OCI-LY3 (cell line): ENCODE data around the gene SPNS3.

ENCODE experiments used
- H2AFZ ChIP-seq: fragments of 200-600, 300-600 bp; shearing (Covaris generic); 2 replicates; pipeline ENCODE4 v1.6.0; 2014; ENCODE audit warnings: antibody characterized with exemption, low read depth, low read length
- H3K27ac ChIP-seq: fragments of 200-600, 300-600 bp; sonication (generic); 2 replicates; pipeline ENCODE4 v1.5.1; 2014; ENCODE audit warnings: mild to moderate bottlenecking, low read length, moderate library complexity, mixed read lengths
- H3K27me3 ChIP-seq: fragments of 200-600, 300-600 bp; sonication (generic); 2 replicates; pipeline ENCODE4 v1.6.1; 2014; ENCODE audit warnings: low read depth, low read length, mixed read lengths
- H3K36me3 ChIP-seq: fragments of 200-600, 300-600 bp; sonication (generic); replicated peaks from 2 replicates; pipeline ENCODE3; 2014; ENCODE audit warnings: low read depth, low read length, mixed read lengths
- H3K4me1 ChIP-seq: fragments of 300-600, 200-600 bp; sonication (generic); 2 replicates; pipeline ENCODE4 v1.6.1; 2014; ENCODE audit warnings: low read length, mixed read lengths
- H3K4me2 ChIP-seq: fragments of 200-600, 300-600 bp; sonication (generic); 2 replicates; pipeline ENCODE4 v1.6.1; 2014; ENCODE audit warnings: low read length, mixed read lengths
- H3K4me3 ChIP-seq: fragments of 300-600, 200-600 bp; sonication (generic); 2 replicates; pipeline ENCODE4 v1.5.1; 2014; ENCODE audit warnings: antibody characterized with exemption, mild to moderate bottlenecking, low read length, moderate library complexity
- H3K79me2 ChIP-seq: fragments of 300-600, 200-600 bp; shearing (Covaris generic); 2 replicates; pipeline ENCODE4 v1.6.1; 2014; ENCODE audit warnings: mild to moderate bottlenecking, low read length, mixed read lengths
- H3K9ac ChIP-seq: fragments of 300-600, 200-600 bp; shearing (Covaris generic); 2 replicates; pipeline ENCODE4 v1.6.0; 2014; ENCODE audit warnings: mild to moderate bottlenecking, low read length, moderate library complexity
- H3K9me3 ChIP-seq: fragments of 200-600, 300-600 bp; shearing (Covaris generic); 2 replicates; pipeline ENCODE4 v1.6.1; 2014; ENCODE audit warnings: low read length, mixed read lengths; ENCODE audit not compliant: insufficient read depth
- H4K20me1 ChIP-seq: fragments of 200-600, 300-600 bp; sonication (generic); 2 replicates; pipeline ENCODE4 v1.6.1; 2016; ENCODE audit warnings: low read length, mixed read lengths; ENCODE audit not compliant: insufficient read depth
- CTCF ChIP-seq: fragments of 200-600, 300-600 bp; sonication (generic); IDR thresholded peaks from 2 replicates; pipeline ENCODE4 v1.5.1; 2014; ENCODE audit warnings: antibody characterized with exemption, low read length, low read depth
- EZH2phosphoT487 ChIP-seq: fragments of 200-600 bp; shearing (Covaris generic); IDR thresholded peaks from 2 replicates; pipeline ENCODE4 v1.6.1; 2018; ENCODE audit warnings: antibody characterized with exemption, mixed run types, low read depth

The SPNS3 gene

GRCh38 chr17:4534928-4535666 is 101.4 kb downstream of the SPNS3 start:
- H3K27me3 ChIP-seq = no peaks in the 10 kb centered on the region
- H3K27ac ChIP-seq = no peak overlapping the region
- H2AFZ ChIP-seq = no peak overlapping the region
- H3K79me2 ChIP-seq = no peaks in the 10 kb centered on the region
- H3K4me1 ChIP-seq = no peaks in the 10 kb centered on the region
- TF ChIP-seq EZH2phosphoT487 (no peak), CTCF (no peak)
- no peaks in the 10 kb centered on the region for H3K36me3 ChIP-seq
- H3K9me3 ChIP-seq = no peaks in the 10 kb centered on the region
- H3K9ac ChIP-seq = no peak overlapping the region
- no peak overlapping the region for H3K4me2 ChIP-seq
- H3K4me3 ChIP-seq = no peak overlapping the region
- H4K20me1 ChIP-seq = peaks cover 14% of the 10 kb centered on the region

- H3K4me3 ChIP-seq = no peak overlapping the region
- H3K27ac ChIP-seq = no peak overlapping the region
- no peaks in the 10 kb centered on the region for H3K79me2 ChIP-seq
- H3K27me3 ChIP-seq = no peaks in the 10 kb centered on the region
- no peak overlapping the region for H3K9ac ChIP-seq
- no peaks in the 10 kb centered on the region for H3K9me3 ChIP-seq
- H3K36me3 ChIP-seq = no peaks in the 10 kb centered on the region
- no peaks in the 10 kb centered on the region for H3K4me1 ChIP-seq
- no peak overlapping the region for H2AFZ ChIP-seq
- TF ChIP-seq EZH2phosphoT487 (no peak), CTCF (no peak)
- H4K20me1 ChIP-seq = peaks cover 14% of the 10 kb centered on the region
- H3K4me2 ChIP-seq = no peak overlapping the region
Observed at GRCh38 chr17:4535667-4536258, 102.0 kb downstream of the SPNS3 start.

- Histone ChIP-seq H3K27me3 (no peaks in the 10 kb centered on the region), H3K79me2 (no peaks in the 10 kb centered on the region), H3K9me3 (no peaks in the 10 kb centered on the region), H3K9ac (no peak overlapping the region), H3K4me2 (no peak overlapping the region), H3K27ac (no peak overlapping the region), H2AFZ (no peak overlapping the region), H3K36me3 (no peaks in the 10 kb centered on the region), H3K4me3 (no peak overlapping the region), H4K20me1 (peaks cover 14% of the 10 kb centered on the region), H3K4me1 (no peaks in the 10 kb centered on the region)
- no peak for TF ChIP-seq EZH2phosphoT487
- no peak for TF ChIP-seq CTCF
Observed at GRCh38 chr17:4536259-4536741, 102.6 kb downstream of the SPNS3 start.

- Histone ChIP-seq H3K79me2 (no peaks in the 10 kb centered on the region), H3K4me2 (no peak overlapping the region), H3K4me3 (no peak overlapping the region), H3K9ac (no peak overlapping the region), H4K20me1 (peaks cover 14% of the 10 kb centered on the region), H2AFZ (no peak overlapping the region), H3K27ac (no peak overlapping the region), H3K9me3 (no peaks in the 10 kb centered on the region), H3K36me3 (no peaks in the 10 kb centered on the region), H3K4me1 (no peaks in the 10 kb centered on the region), H3K27me3 (no peaks in the 10 kb centered on the region)
- no peak for TF ChIP-seq CTCF
Observed at GRCh38 chr17:4536742-4537411, 103.1 kb downstream of the SPNS3 start.
